OCI-LY7 (cell line): ENCODE data around the gene FBN2. TPM values are rescaled to one million over a fixed set of nuclear protein-coding genes. Genes with fewer than 3 reads are reported as not detected.

Source experiments
- BruUV-seq: library from RNA; stranded (reverse); fragments of 400-500 nt; replicated peaks from 2 replicates; lab custom pipeline; 2021; lab: Mats Ljungman, UMichigan
- CTCF ChIA-PET: fragments of 300-600 bp; sonication (Branson Sonifier 250); formaldehyde crosslinking; loops from one replicate; lab custom pipeline; 2022; ENCODE audit warnings: antibody characterized with exemption; ENCODE audit not compliant: unreplicated experiment; lab: Charles Lee
- POLR2A ChIA-PET: fragments of 300-600 bp; sonication (Branson Sonifier 250); formaldehyde crosslinking; loops from one replicate; lab custom pipeline; 2022; ENCODE audit warnings: antibody characterized with exemption; lab: Charles Lee
- DNase-seq: peaks from one replicate; pipeline ENCODE4 v3.0.0-alpha.2; 2015; ENCODE audit warnings: low spot score
- H2AFZ ChIP-seq: fragments of 200-600 bp; sonication (generic), shearing (Covaris generic); 2 replicates; pipeline ENCODE4 v1.6.1; 2014; ENCODE audit warnings: mild to moderate bottlenecking, antibody characterized with exemption, low read length, moderate library complexity
- H3K27ac ChIP-seq: fragments of 200-600 bp; sonication (generic); 2 replicates; pipeline ENCODE4 v1.5.1; 2014; ENCODE audit warnings: mixed run types, low read depth, mild to moderate bottlenecking, moderate library complexity, low read length, inconsistent platforms; ENCODE audit not compliant: poor library complexity, severe bottlenecking
- H3K36me3 ChIP-seq: fragments of 200-600 bp; sonication (generic); 2 replicates; pipeline ENCODE4 v1.6.1; 2014; ENCODE audit warnings: mild to moderate bottlenecking, antibody characterized with exemption, low read length, moderate library complexity, mixed read lengths; ENCODE audit not compliant: insufficient read depth
- H3K4me1 ChIP-seq: fragments of 200-600 bp; sonication (generic); 2 replicates; pipeline ENCODE4 v1.5.1; 2014; ENCODE audit warnings: mild to moderate bottlenecking, low read length; ENCODE audit not compliant: insufficient read depth, poor library complexity, severe bottlenecking
- H3K4me2 ChIP-seq: fragments of 200-600 bp; sonication (generic); 2 replicates; pipeline ENCODE4 v1.6.1; 2014; ENCODE audit warnings: mild to moderate bottlenecking, low read length
- H3K4me3 ChIP-seq: fragments of 200-600 bp; sonication (generic); 2 replicates; pipeline ENCODE4 v1.5.1; 2014; ENCODE audit warnings: mild to moderate bottlenecking, low read depth, low read length; ENCODE audit not compliant: poor library complexity, severe bottlenecking
- H3K79me2 ChIP-seq: fragments of 200-600 bp; sonication (generic); 2 replicates; pipeline ENCODE4 v1.6.1; 2016; ENCODE audit warnings: low read depth, mild to moderate bottlenecking, low read length, moderate library complexity, mixed read lengths; ENCODE audit not compliant: insufficient read depth
- H3K9me2 ChIP-seq: fragments of 200-600 bp; sonication (generic); 2 replicates; pipeline ENCODE4 v1.6.1; 2016; ENCODE audit warnings: mild to moderate bottlenecking, low read length, mixed read lengths; ENCODE audit not compliant: insufficient read depth
- H3K9me3 ChIP-seq: fragments of 200-600 bp; sonication (generic); 2 replicates; pipeline ENCODE4 v1.6.1; 2014; ENCODE audit warnings: mild to moderate bottlenecking, mixed run types, low read length, mixed read lengths
- H4K20me1 ChIP-seq: fragments of 200-600 bp; sonication (generic); 2 replicates; pipeline ENCODE4 v1.6.1; 2014; ENCODE audit warnings: mild to moderate bottlenecking, antibody characterized with exemption, low read length, moderate library complexity, mixed read lengths; ENCODE audit not compliant: insufficient read depth
- CTCF ChIP-seq: fragments of 200-600 bp; sonication (generic); conservative IDR thresholded peaks from 2 replicates; pipeline ENCODE4 v1.5.1; 2014; ENCODE audit warnings: mild to moderate bottlenecking, antibody characterized with exemption, low read length, moderate library complexity, mixed read lengths
- EZH2phosphoT487 ChIP-seq: fragments of 200-600 bp; sonication (generic); IDR thresholded peaks from 2 replicates; pipeline ENCODE4 v1.6.1; 2018; ENCODE audit warnings: low read depth, borderline replicate concordance, mild to moderate bottlenecking, mixed run types, antibody characterized with exemption, low read length, moderate library complexity, mixed read lengths
- intact Hi-C: fragments of 100-400 bp; cut with micrococcal nuclease; formaldehyde crosslinking; loops from one replicate; pipeline ENCODE4 v1.10.0; 2022; ENCODE audit not compliant: unreplicated experiment
- total RNA-seq, 2 experiments: library from RNA; depleted of rRNA in 1 of 2; stranded (reverse); fragments of >200 nt in 1 of 2; shearing (Covaris generic) in 1 of 2; gene quantifications; 2 replicates each; pipeline ENCODE4 v1.2.3, GENCODE V29; 2014 to 2022

Gene FBN2
- total RNA-seq, 2 experiments from 2014 or later: not detected

GRCh38 chr5:128241051-128241695, 296.9 kb downstream of the FBN2 start:
- no peak overlapping the region for H3K4me3 ChIP-seq
- no peaks in the 10 kb centered on the region for H3K79me2 ChIP-seq
- no peak overlapping the region for H3K27ac ChIP-seq
- H3K4me2 ChIP-seq: no peak overlapping the region
- ChIA-PET CTCF (no interaction called here), POLR2A (interaction anchor here (0.7 kb wide), 1 partner anchor 524 kb away, joined by 4 read pairs; no protein-coding TSS in a partner anchor)
- TF ChIP-seq CTCF (no peak), EZH2phosphoT487 (no peak)
- H3K36me3 ChIP-seq: no peaks in the 10 kb centered on the region
- H4K20me1 ChIP-seq: no peaks in the 10 kb centered on the region
- intact Hi-C loops: no loop called here
- no TSS peak for BruUV-seq
- H2AFZ ChIP-seq: no peak overlapping the region
- no peaks in the 10 kb centered on the region for H3K9me3 ChIP-seq
- no peaks in the 10 kb centered on the region for H3K9me2 ChIP-seq
- no peaks in the 10 kb centered on the region for H3K4me1 ChIP-seq
- no peak for DNase-seq

- no peaks in the 10 kb centered on the region for H3K9me2 ChIP-seq
- POLR2A ChIA-PET: no interaction called here
- no peak for TF ChIP-seq EZH2phosphoT487
- TF ChIP-seq CTCF: no peak
- no peak overlapping the region for H3K4me2 ChIP-seq
- intact Hi-C loops: no loop called here
- H4K20me1 ChIP-seq: no peaks in the 10 kb centered on the region
- CTCF ChIA-PET: no interaction called here
- no peaks in the 10 kb centered on the region for H3K79me2 ChIP-seq
- no peak overlapping the region for H3K4me3 ChIP-seq
- H3K36me3 ChIP-seq: no peaks in the 10 kb centered on the region
- no peaks in the 10 kb centered on the region for H3K4me1 ChIP-seq
- H3K9me3 ChIP-seq: no peaks in the 10 kb centered on the region
- H2AFZ ChIP-seq: no peak overlapping the region
- H3K27ac ChIP-seq: no peak overlapping the region
- no peak for DNase-seq
- BruUV-seq: no TSS peak
Measured at GRCh38 chr5:128237546-128237945, 300.5 kb downstream of the FBN2 start.

GRCh38 chr5:128237000-128237399, 301.0 kb downstream of the FBN2 start:
- Histone ChIP-seq H3K36me3 (no peaks in the 10 kb centered on the region), H3K27ac (no peak overlapping the region), H2AFZ (no peak overlapping the region), H3K4me1 (no peaks in the 10 kb centered on the region), H3K9me3 (no peaks in the 10 kb centered on the region), H3K4me2 (no peak overlapping the region), H3K79me2 (no peaks in the 10 kb centered on the region), H3K4me3 (no peak overlapping the region), H4K20me1 (no peaks in the 10 kb centered on the region), H3K9me2 (no peaks in the 10 kb centered on the region)
- intact Hi-C loops: no loop called here
- no peak for DNase-seq
- BruUV-seq: no TSS peak
- TF ChIP-seq EZH2phosphoT487: no peak
- no peak for TF ChIP-seq CTCF
- ChIA-PET POLR2A (no interaction called here), CTCF (no interaction called here)
